ENCODE measurements around the gene SURF2. TPM values are rescaled to one million over a fixed set of nuclear protein-coding genes. Genes with fewer than 3 reads are reported as not detected.

SURF2 gene
- total RNA-seq, 1 experiment from 2014 or later = 103 TPM

DNA sequence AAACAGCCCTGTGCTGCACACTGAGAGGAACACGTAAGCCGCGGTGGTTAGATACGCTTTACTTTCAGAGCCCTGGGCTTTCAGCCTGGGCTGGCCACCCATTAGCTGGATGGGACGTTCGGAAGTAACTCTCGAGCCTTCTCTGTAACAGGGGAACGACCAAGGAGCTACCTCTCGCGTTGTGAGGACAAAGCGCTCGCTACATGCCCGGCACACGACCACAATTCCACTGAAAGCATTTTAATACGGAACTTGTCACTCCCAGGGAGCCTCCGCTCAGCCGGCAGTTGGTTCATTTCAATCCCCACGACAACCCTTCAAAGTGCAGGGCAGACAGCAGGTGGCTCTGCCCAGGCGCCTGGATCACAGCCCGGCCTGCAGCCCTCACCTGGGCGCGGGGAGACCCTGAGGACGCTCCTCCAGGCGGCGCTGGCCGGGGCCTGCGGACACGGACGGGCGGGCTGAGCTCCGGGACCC lies 431 bp upstream of the SURF2 start:
- no peak for DNase-seq
- ATAC-seq = peak; percentile 23
- H3F3A ChIP-seq (ENCODE audit: low read length, unreplicated experiment) = peaks cover 7% of the 10 kb centered on the region
- H3K9me2 ChIP-seq (replicated peaks; ENCODE audit: low read length) = no peaks in the 10 kb centered on the region
- H3K36me3 ChIP-seq (ENCODE audit: low read depth, low read length) = peaks cover 18% of the 10 kb centered on the region
- BruUV-seq (replicated peaks) = TSS peak; percentile 36
- H3K27me3 ChIP-seq (ENCODE audit: low read length) = no peaks in the 10 kb centered on the region
- H2AFZ ChIP-seq (ENCODE audit: low read length) = no peak overlapping the region
- ChIA-PET POLR2A (ENCODE audit: unreplicated experiment) (interaction anchor here (1.1 kb wide), 1 partner anchor 9 kb away, joined by 4 read pairs; no protein-coding TSS in a partner anchor), CTCF (interaction anchor here (0.7 kb wide), 1 partner anchor 69 kb away, joined by 8 read pairs; no protein-coding TSS in a partner anchor)
- H3K9me3 ChIP-seq (ENCODE audit: low read length) = no peaks in the 10 kb centered on the region
- H3K4me2 ChIP-seq (ENCODE audit: low read length) = peak overlapping the region; percentile 80
- TF ChIP-seq EZH2 (IDR thresholded peaks at IDR 0.05; ENCODE audit: low read length, unreplicated experiment) (no peak), EZH2phosphoT487 (IDR thresholded peaks at IDR 0.05; ENCODE audit: borderline replicate concordance, low read length) (no peak)
- TF ChIP-seq, protein P1, sequence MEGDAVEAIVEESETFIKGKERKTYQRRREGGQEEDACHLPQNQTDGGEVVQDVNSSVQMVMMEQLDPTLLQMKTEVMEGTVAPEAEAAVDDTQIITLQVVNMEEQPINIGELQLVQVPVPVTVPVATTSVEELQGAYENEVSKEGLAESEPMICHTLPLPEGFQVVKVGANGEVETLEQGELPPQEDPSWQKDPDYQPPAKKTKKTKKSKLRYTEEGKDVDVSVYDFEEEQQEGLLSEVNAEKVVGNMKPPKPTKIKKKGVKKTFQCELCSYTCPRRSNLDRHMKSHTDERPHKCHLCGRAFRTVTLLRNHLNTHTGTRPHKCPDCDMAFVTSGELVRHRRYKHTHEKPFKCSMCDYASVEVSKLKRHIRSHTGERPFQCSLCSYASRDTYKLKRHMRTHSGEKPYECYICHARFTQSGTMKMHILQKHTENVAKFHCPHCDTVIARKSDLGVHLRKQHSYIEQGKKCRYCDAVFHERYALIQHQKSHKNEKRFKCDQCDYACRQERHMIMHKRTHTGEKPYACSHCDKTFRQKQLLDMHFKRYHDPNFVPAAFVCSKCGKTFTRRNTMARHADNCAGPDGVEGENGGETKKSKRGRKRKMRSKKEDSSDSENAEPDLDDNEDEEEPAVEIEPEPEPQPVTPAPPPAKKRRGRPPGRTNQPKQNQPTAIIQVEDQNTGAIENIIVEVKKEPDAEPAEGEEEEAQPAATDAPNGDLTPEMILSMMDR (conservative IDR thresholded peaks at IDR 0.05; ENCODE audit: low read depth, low read length) = no peak
- peaks cover 4% of the 10 kb centered on the region; the same call in 1 of the 2 replicates for H4K20me1 ChIP-seq (ENCODE audit: low read length)
- peak overlapping the region; percentile 66 for H3K9ac ChIP-seq (ENCODE audit: low read length)
- peak overlapping the region; percentile 89 for H3K4me3 ChIP-seq (ENCODE audit: low read length)
- intact Hi-C loops (cut with micrococcal nuclease) = loop anchor here (5.0 kb wide), 1 partner anchor 131 kb away; no protein-coding TSS in a partner anchor
- H3K4me1 ChIP-seq (ENCODE audit: insufficient read depth, low read length) = peaks cover 11% of the 10 kb centered on the region
- peaks cover 39% of the 10 kb centered on the region for H3K79me2 ChIP-seq (ENCODE audit: low read length)
- no peak overlapping the region for H3K27ac ChIP-seq (ENCODE audit: low read length)

DNA sequence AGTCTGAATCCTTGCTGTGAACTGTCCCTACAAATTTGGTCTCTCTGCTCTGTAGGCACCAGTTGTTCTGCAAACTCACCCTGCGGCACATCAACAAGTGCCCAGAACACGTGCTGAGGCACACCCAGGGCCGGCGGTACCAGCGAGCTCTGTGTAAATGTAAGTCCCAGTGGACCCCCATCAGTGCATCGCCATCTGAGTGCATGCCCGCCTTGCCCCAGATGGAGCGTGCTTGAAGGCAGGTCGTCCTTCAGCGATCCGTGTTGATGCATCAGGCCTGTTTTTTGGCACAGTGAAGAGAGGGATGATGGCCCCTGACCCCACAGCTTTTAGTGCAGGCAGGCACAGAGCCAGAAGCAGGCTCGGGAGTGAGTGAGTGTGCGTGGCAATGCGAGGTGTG lies 1.3 kb downstream of the SURF2 start:
- Histone ChIP-seq H3K27me3 (ENCODE audit: low read length) (no peaks in the 10 kb centered on the region), H3K9ac (ENCODE audit: low read length) (no peak overlapping the region; the same call in 1 of the 2 replicates), H3F3A (ENCODE audit: low read length, unreplicated experiment) (peaks cover 7% of the 10 kb centered on the region), H3K4me1 (ENCODE audit: insufficient read depth, low read length) (peaks cover 11% of the 10 kb centered on the region), H3K9me3 (ENCODE audit: low read length) (no peaks in the 10 kb centered on the region), H3K27ac (ENCODE audit: low read length) (no peak overlapping the region), H3K36me3 (ENCODE audit: low read depth, low read length) (peaks cover 3% of the 10 kb centered on the region), H3K4me3 (ENCODE audit: low read length) (peak overlapping the region; percentile 89), H3K4me2 (ENCODE audit: low read length) (peak overlapping the region; percentile 86), H3K9me2 (replicated peaks; ENCODE audit: low read length) (no peaks in the 10 kb centered on the region), H2AFZ (ENCODE audit: low read length) (no peak overlapping the region), H3K79me2 (ENCODE audit: low read length) (peaks cover 39% of the 10 kb centered on the region), H4K20me1 (ENCODE audit: low read length) (no peaks in the 10 kb centered on the region)
- BruUV-seq (replicated peaks) = no TSS peak
- TF ChIP-seq EZH2 (IDR thresholded peaks at IDR 0.05; ENCODE audit: low read length, unreplicated experiment) (no peak), EZH2phosphoT487 (IDR thresholded peaks at IDR 0.05; ENCODE audit: borderline replicate concordance, low read length) (no peak)
- TF ChIP-seq, protein P1 (conservative IDR thresholded peaks at IDR 0.05; ENCODE audit: low read depth, low read length) = no peak
- intact Hi-C loops (cut with micrococcal nuclease) = loop anchor here (5.0 kb wide), 1 partner anchor 130 kb away; no protein-coding TSS in a partner anchor
- no peak for ATAC-seq
- ChIA-PET POLR2A (ENCODE audit: unreplicated experiment) (no interaction called here), CTCF (no interaction called here)
- DNase-seq = no peak

DNA sequence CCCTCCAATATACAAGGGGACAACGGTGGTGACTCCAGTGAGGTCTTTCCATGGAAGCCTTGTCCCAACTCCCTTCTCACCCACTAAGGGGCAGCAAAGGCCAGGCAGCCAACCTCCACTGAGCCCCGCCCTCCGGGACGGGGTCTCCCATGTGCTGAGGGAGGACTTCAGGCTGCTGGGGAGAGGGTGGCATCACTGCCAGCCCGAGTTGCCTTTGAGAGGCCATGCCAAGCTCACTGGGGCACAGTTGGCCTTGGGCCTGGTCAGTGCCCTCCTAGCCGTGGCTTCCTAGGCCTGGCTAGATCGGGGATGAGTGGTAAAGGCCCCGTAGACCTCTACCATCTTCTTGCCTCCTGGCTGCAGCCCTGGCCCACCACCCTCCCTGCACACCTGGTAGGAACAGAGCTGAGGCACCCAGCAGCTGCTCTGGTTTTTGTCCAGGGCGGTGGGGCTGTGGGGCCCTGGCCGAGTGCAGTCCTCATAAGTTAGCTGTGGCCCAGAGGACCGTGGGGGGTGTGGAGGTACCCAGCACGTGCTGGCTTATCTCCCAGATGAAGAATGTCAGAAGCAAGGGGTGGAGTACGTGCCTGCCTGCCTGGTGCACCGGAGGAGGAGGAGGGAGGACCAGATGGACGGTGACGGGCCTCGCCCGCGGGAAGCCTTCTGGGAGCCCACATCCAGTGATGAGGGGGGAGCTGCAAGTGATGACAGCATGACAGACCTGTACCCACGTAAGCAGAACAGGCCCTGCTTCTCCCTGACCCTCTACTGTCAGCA lies 3.2 kb downstream of the SURF2 start:
- BruUV-seq (replicated peaks) = no TSS peak
- no peaks in the 10 kb centered on the region for H3F3A ChIP-seq (ENCODE audit: low read length, unreplicated experiment)
- H3K79me2 ChIP-seq (ENCODE audit: low read length) = peaks cover 39% of the 10 kb centered on the region
- no peak overlapping the region for H3K27ac ChIP-seq (ENCODE audit: low read length)
- H3K4me2 ChIP-seq (ENCODE audit: low read length) = no peak overlapping the region
- POLR2A ChIA-PET (ENCODE audit: unreplicated experiment) = no interaction called here
- peaks cover 11% of the 10 kb centered on the region for H3K36me3 ChIP-seq (ENCODE audit: low read depth, low read length)
- intact Hi-C loops (cut with micrococcal nuclease) = loop anchor here (5.0 kb wide), 1 partner anchor 128 kb away; no protein-coding TSS in a partner anchor
- no peak overlapping the region for H3K9ac ChIP-seq (ENCODE audit: low read length)
- ATAC-seq (no peak), DNase-seq (no peak)
- no peak for TF ChIP-seq EZH2phosphoT487 (IDR thresholded peaks at IDR 0.05; ENCODE audit: borderline replicate concordance, low read length)
- no peak for TF ChIP-seq EZH2 (IDR thresholded peaks at IDR 0.05; ENCODE audit: low read length, unreplicated experiment)
- TF ChIP-seq, protein P1 (conservative IDR thresholded peaks at IDR 0.05; ENCODE audit: low read depth, low read length) = peak; percentile 24; the same call in 1 of the 2 replicates
- no peaks in the 10 kb centered on the region for H4K20me1 ChIP-seq (ENCODE audit: low read length)
- no peak overlapping the region for H3K4me3 ChIP-seq (ENCODE audit: low read length)
- CTCF ChIA-PET = no interaction called here
- H3K4me1 ChIP-seq (ENCODE audit: insufficient read depth, low read length) = peaks cover 11% of the 10 kb centered on the region
- no peaks in the 10 kb centered on the region for H3K27me3 ChIP-seq (ENCODE audit: low read length)
- no peaks in the 10 kb centered on the region for H3K9me3 ChIP-seq (ENCODE audit: low read length)
- H2AFZ ChIP-seq (ENCODE audit: low read length) = no peak overlapping the region
- H3K9me2 ChIP-seq (replicated peaks; ENCODE audit: low read length) = no peaks in the 10 kb centered on the region
